HL-60 (cell line): Measurements from ENCODE around the gene ENG.

Source experiments
- CTCF ChIP-seq: IDR thresholded peaks from one replicate; pipeline ENCODE4 v1.5.1; 2011; ENCODE audit warnings: low read length, control low read depth, inconsistent platforms; ENCODE audit not compliant: insufficient read depth
- GABPA ChIP-seq: IDR thresholded peaks from 2 replicates; pipeline ENCODE4 v1.6.1; 2012; ENCODE audit warnings: low read depth
- POLR2AphosphoS5 ChIP-seq: IDR thresholded peaks from 2 replicates; pipeline ENCODE4 v1.6.1; 2012; ENCODE audit warnings: low read depth
- REST ChIP-seq: IDR thresholded peaks from 2 replicates; pipeline ENCODE4 v1.6.1; 2012; ENCODE audit warnings: low read depth; ENCODE audit not compliant: insufficient replicate concordance

GRCh38 chr9:127786773-127787104 lies 67.7 kb downstream of the ENG start:
- no peak for TF ChIP-seq CTCF
- no peak for TF ChIP-seq REST
- TF ChIP-seq GABPA: no peak
- TF ChIP-seq POLR2AphosphoS5: no peak
